HCT116 (cell line): ENCODE results near the gene UGT2A2. TPM values are rescaled to one million over a fixed set of nuclear protein-coding genes. Genes with fewer than 3 reads are reported as not detected.

Experiments
- ATAC-seq: fragments of 200-7000 bp; cut with Tn5 transposase; 2 replicates; pipeline ENCODE4 v1.9.1; 2020; ENCODE audit warnings: mild to moderate bottlenecking, moderate library complexity
- Bru-seq: library from RNA; stranded (reverse); fragments of 400-500 nt; gene quantifications from one replicate; lab custom pipeline; 2021; lab: Mats Ljungman, UMichigan
- BruChase-seq, 2 experiments: library from RNA; stranded (reverse); fragments of 400-500 nt; gene quantifications; one replicate each; lab custom pipeline; 2021; lab: Mats Ljungman, UMichigan
- BruUV-seq: library from RNA; stranded (reverse); fragments of 400-500 nt; replicated peaks from 2 replicates; lab custom pipeline; 2021; lab: Mats Ljungman, UMichigan
- CTCF ChIA-PET: fragments of 300-600 bp; sonication (Branson Sonifier 250); formaldehyde crosslinking; loops from one replicate; lab custom pipeline; 2021; ENCODE audit warnings: antibody characterized with exemption; lab: Charles Lee
- POLR2A ChIA-PET: fragments of 300-600, 350-600 bp; sonication (Branson Sonifier 250); formaldehyde crosslinking; loops from one replicate; lab custom pipeline; 2021; ENCODE audit warnings: antibody characterized with exemption; lab: Charles Lee
- RAD21 ChIA-PET, 2 experiments: fragments of 300-600 bp; sonication (Branson Sonifier 250); formaldehyde crosslinking; loops; one replicate each; lab custom pipeline; 2023; ENCODE audit warnings: low total read pairs in 2 of 2; ENCODE audit not compliant: uncharacterized antibody in 2 of 2, unreplicated experiment in 2 of 2, low non-redundant PET in 1 of 2; lab: Charles Lee
- DNase-seq: peaks from one replicate; pipeline ENCODE4 v3.0.0-alpha.2; 2010; ENCODE audit warnings: low read depth, low spot score
- H2AFZ ChIP-seq: fragments of 200-600 bp; shearing (Covaris generic), sonication (generic); 2 replicates; pipeline ENCODE4 v1.6.1; 2017; ENCODE audit warnings: low read depth, mixed run types, mixed read lengths, antibody characterized with exemption, low read length; ENCODE audit not compliant: poor library complexity, severe bottlenecking
- H3K27ac ChIP-seq: 2 replicates; pipeline ENCODE4 v1.5.1; 2012; ENCODE audit warnings: low read depth, low read length
- H3K27me3 ChIP-seq: fragments of 200-600 bp; sonication (generic); 2 replicates; pipeline ENCODE4 v1.6.1; 2016; ENCODE audit warnings: mixed run types, low read length, mixed read lengths; ENCODE audit not compliant: insufficient read depth
- H3K36me3 ChIP-seq, 2 experiments: fragments of 200-500 bp in 1 of 2; fragments of 200-600 bp in 1 of 2; sonication (Bioruptor generic) in 1 of 2; sonication (generic) in 1 of 2; 2 replicates each; pipeline versions ENCODE4 v1.5.1 to v1.6.1; 2014 to 2016; ENCODE audit warnings: low read length in 2 of 2, inconsistent platforms in 1 of 2, mixed read lengths in 1 of 2, mixed run types in 1 of 2; ENCODE audit not compliant: insufficient read depth in 2 of 2, control insufficient read depth in 1 of 2
- H3K4me1 ChIP-seq, 2 experiments: fragments of 200-600 bp in 1 of 2; sonication (generic) in 1 of 2; 2 replicates each; pipeline versions ENCODE4 v1.5.1 to v1.6.1; 2012 to 2017; ENCODE audit warnings: low read length in 2 of 2, inconsistent platforms in 1 of 2, mild to moderate bottlenecking in 1 of 2, mixed read lengths in 1 of 2, mixed run types in 1 of 2, moderate library complexity in 1 of 2; ENCODE audit not compliant: insufficient read depth in 2 of 2, control insufficient read depth in 1 of 2
- H3K4me2 ChIP-seq: fragments of 200-600 bp; sonication (generic); 2 replicates; pipeline ENCODE4 v1.6.1; 2017; ENCODE audit warnings: mixed run types, low read length, mixed read lengths
- H3K4me3 ChIP-seq, 2 experiments: fragments of 200-600 bp in 1 of 2; sonication (generic) in 1 of 2; replicated peaks in 1 of 2; 2 replicates each; pipeline ENCODE4 v1.5.1; 2011 to 2016; ENCODE audit warnings: low read length in 2 of 2, control low read depth in 1 of 2, low read depth in 1 of 2, mild to moderate bottlenecking in 1 of 2, mixed read lengths in 1 of 2, mixed run types in 1 of 2
- H3K79me2 ChIP-seq: fragments of 200-600 bp; sonication (generic); 2 replicates; pipeline ENCODE4 v1.6.1; 2017; ENCODE audit warnings: mild to moderate bottlenecking, mixed run types, low read length, moderate library complexity, mixed read lengths; ENCODE audit not compliant: insufficient read depth
- H3K9ac ChIP-seq: fragments of 200-600 bp; sonication (generic); 2 replicates; pipeline ENCODE4 v1.6.1; 2016; ENCODE audit warnings: low read length, mixed read lengths
- H3K9me2 ChIP-seq: fragments of 200-600 bp; sonication (generic), shearing (Covaris generic); 2 replicates; pipeline ENCODE4 v1.6.1; 2017; ENCODE audit warnings: mixed run types, mild to moderate bottlenecking, moderate library complexity; ENCODE audit not compliant: insufficient read depth
- H3K9me3 ChIP-seq, 2 experiments: fragments of 200-500 bp in 1 of 2; fragments of 200-600 bp in 1 of 2; sonication (Bioruptor generic) in 1 of 2; sonication (generic) in 1 of 2; 2 replicates each; pipeline ENCODE4 v1.6.1; 2014 to 2017; ENCODE audit warnings: low read length in 2 of 2, mixed read lengths in 2 of 2, inconsistent platforms in 1 of 2, low read depth in 1 of 2, mild to moderate bottlenecking in 1 of 2, mixed run types in 1 of 2, moderate library complexity in 1 of 2; ENCODE audit not compliant: control insufficient read depth in 1 of 2, insufficient read depth in 1 of 2
- H4K20me1 ChIP-seq: fragments of 200-600 bp; sonication (generic), shearing (Covaris generic); 2 replicates; pipeline ENCODE4 v1.6.1; 2017; ENCODE audit warnings: mixed run types, mild to moderate bottlenecking, moderate library complexity; ENCODE audit not compliant: insufficient read depth
- ATF3 ChIP-seq: IDR thresholded peaks from 2 replicates; pipeline ENCODE4 v1.6.1; 2012
- CBX3 ChIP-seq: IDR thresholded peaks from 2 replicates; pipeline ENCODE4 v1.6.1; 2012; ENCODE audit warnings: low read depth
- CEBPB ChIP-seq: IDR thresholded peaks from 2 replicates; pipeline ENCODE4 v1.6.1; 2012; ENCODE audit warnings: low read depth
- CTCF ChIP-seq, 3 experiments: fragments of 200-600 bp in 1 of 3; sonication (generic) in 1 of 3; IDR thresholded peaks in 2 of 3; conservative IDR thresholded peaks in 1 of 3; 2 replicates each; pipeline ENCODE4 v1.5.1; 2012 to 2017; ENCODE audit warnings: low read depth in 2 of 3, low read length in 2 of 3, antibody characterized with exemption in 1 of 3, borderline replicate concordance in 1 of 3, control low read depth in 1 of 3, mild to moderate bottlenecking in 1 of 3, mixed read lengths in 1 of 3, mixed run types in 1 of 3, moderate library complexity in 1 of 3; ENCODE audit not compliant: insufficient read depth in 1 of 3
- EGR1 ChIP-seq: IDR thresholded peaks from 2 replicates; pipeline ENCODE4 v1.6.1; 2012; ENCODE audit warnings: low read depth
- EZH2phosphoT487 ChIP-seq: fragments of 200-600 bp; IDR thresholded peaks from 2 replicates; pipeline ENCODE4 v1.6.1; 2018; ENCODE audit warnings: antibody characterized with exemption, borderline replicate concordance
- FOSL1 ChIP-seq: IDR thresholded peaks from 2 replicates; pipeline ENCODE4 v1.6.1; 2012; ENCODE audit warnings: low read depth
- JUND ChIP-seq: IDR thresholded peaks from 2 replicates; pipeline ENCODE4 v1.6.1; 2012
- MAX ChIP-seq: IDR thresholded peaks from 2 replicates; pipeline ENCODE4 v1.6.1; 2012
- POLR2A ChIP-seq: IDR thresholded peaks from 2 replicates; pipeline ENCODE4 v1.7.0; 2011; ENCODE audit warnings: borderline replicate concordance; ENCODE audit not compliant: insufficient read depth, insufficient read length; ENCODE audit errors: extremely low read depth
- SIN3A ChIP-seq: IDR thresholded peaks from 2 replicates; pipeline ENCODE4 v1.6.1; 2012; ENCODE audit warnings: low read depth
- SP1 ChIP-seq: IDR thresholded peaks from 2 replicates; pipeline ENCODE4 v1.6.1; 2012; ENCODE audit warnings: low read depth
- SRF ChIP-seq: IDR thresholded peaks from 2 replicates; pipeline ENCODE4 v1.6.1; 2012; ENCODE audit warnings: low read depth
- TCF7L2 ChIP-seq: IDR thresholded peaks from 2 replicates; pipeline ENCODE4 v1.7.0; 2011; ENCODE audit warnings: borderline replicate concordance, inconsistent platforms; ENCODE audit not compliant: insufficient read depth, insufficient read length; ENCODE audit errors: extremely low read depth
- ZBTB33 ChIP-seq: IDR thresholded peaks from 2 replicates; pipeline ENCODE4 v1.6.1; 2011; ENCODE audit warnings: mild to moderate bottlenecking, low read length, moderate library complexity; ENCODE audit not compliant: insufficient replicate concordance; ENCODE audit errors: extremely low read depth
- ZFX ChIP-seq: fragments of 450-650 bp; IDR thresholded peaks from 2 replicates; pipeline ENCODE4 v1.6.1; 2017
- ZNF274 ChIP-seq: fragments of 200-500 bp; sonication (Bioruptor generic); IDR thresholded peaks from 2 replicates; pipeline ENCODE4 v1.6.1; 2014; ENCODE audit warnings: mild to moderate bottlenecking, low read depth, low read length, inconsistent platforms
- intact Hi-C: fragments of 100-400 bp; cut with micrococcal nuclease; formaldehyde crosslinking; loops from 2 replicates; pipeline ENCODE4 v1.10.0; 2022
- long read RNA-seq: library from polyadenylated mRNA; unstranded; transcript quantifications from one replicate; pipeline ENCODE4 v2.0.0, GENCODE V29; 2021; ENCODE audit not compliant: unreplicated experiment
- polyA plus RNA-seq: library from polyadenylated mRNA; unstranded; fragments of >200 nt; gene quantifications from 2 replicates; pipeline ENCODE4 v1.2.1, GENCODE V29; 2012; ENCODE audit warnings: missing spikeins
- total RNA-seq: library from RNA; stranded (reverse); gene quantifications from one replicate; pipeline ENCODE4 v1.2.1, GENCODE V29; 2021; ENCODE audit not compliant: unreplicated experiment

Gene UGT2A2
- total RNA-seq (not detected), Bru-seq, nascent RNA (not detected), BruChase-seq, experiment 1, labeled RNA remaining after a 6-hour chase (not detected), BruChase-seq, experiment 2, labeled RNA remaining after a 2-hour chase (not detected)
- polyA plus RNA-seq = not detected in 2 replicates
- long read RNA-seq = 0 reads

GRCh38 chr4:69639542-69639941 lies at the start of gene UGT2A2:
TSS of gene UGT2A2 (minus strand) at chr4:69639642. CDS start at chr4:69639640, 2 bp downstream.
- Histone ChIP-seq H3K4me1 (no peaks in the 10 kb centered on the region), H3K79me2 (no peaks in the 10 kb centered on the region)
- RAD21 ChIA-PET = no interaction called here
- no peak for DNase-seq
- TF ChIP-seq FOSL1 (no peak), EGR1 (no peak), ZNF274 (no peak), MAX (no peak), SRF (no peak)
- TF ChIP-seq, all 23 proteins: peak for 0
- no peak within 1 kb of the TSS for H3K27ac ChIP-seq
- no peak within 1 kb of the TSS for H3K4me3 ChIP-seq
- H3K9ac ChIP-seq = no peak within 1 kb of the TSS
- H3K27me3 ChIP-seq = no peaks in the 10 kb centered on the region
- intact Hi-C loops = no loop called here
- no peak within 1 kb of the TSS for H3K4me2 ChIP-seq
- no peaks in the 10 kb centered on the region for H4K20me1 ChIP-seq
- H2AFZ ChIP-seq = no peak within 1 kb of the TSS
- no peaks in the 10 kb centered on the region for H3K9me2 ChIP-seq
- no TSS peak for BruUV-seq
- ChIA-PET POLR2A (no interaction called here), CTCF (no interaction called here)
- no peaks in the 10 kb centered on the region for H3K9me3 ChIP-seq
- ATAC-seq = no peak
- no peaks in the 10 kb centered on the region for H3K36me3 ChIP-seq

- H2AFZ ChIP-seq = no peak overlapping the region
- H3K27ac ChIP-seq = no peak overlapping the region
- no peak overlapping the region for H3K9ac ChIP-seq
- H3K9me2 ChIP-seq = no peaks in the 10 kb centered on the region
- ChIA-PET POLR2A (no interaction called here), CTCF (no interaction called here), RAD21 (no interaction called here)
- ATAC-seq (no peak), DNase-seq (no peak)
- H3K79me2 ChIP-seq = no peaks in the 10 kb centered on the region
- H3K27me3 ChIP-seq = no peaks in the 10 kb centered on the region
- H3K4me3 ChIP-seq = no peak overlapping the region
- no TSS peak for BruUV-seq
- no peak overlapping the region for H3K4me2 ChIP-seq
- H3K4me1 ChIP-seq = no peaks in the 10 kb centered on the region
- no peaks in the 10 kb centered on the region for H3K36me3 ChIP-seq
- H3K9me3 ChIP-seq = no peaks in the 10 kb centered on the region
- no peaks in the 10 kb centered on the region for H4K20me1 ChIP-seq
- intact Hi-C loops = no loop called here
- no peak for TF ChIP-seq EZH2phosphoT487
- TF ChIP-seq CEBPB = no peak
- no peak for TF ChIP-seq TCF7L2
- TF ChIP-seq ZBTB33 = no peak
- no peak for TF ChIP-seq FOSL1
- no peak for TF ChIP-seq ATF3
- no peak for TF ChIP-seq SP1
- TF ChIP-seq CTCF (IDR thresholded peaks at IDR 0.05 in 2 of 3, conservative IDR thresholded peaks at IDR 0.05 in 1 of 3; ENCODE audit: borderline replicate concordance in 1 of 3, insufficient read depth in 1 of 3, low read depth in 2 of 3, low read length in 2 of 3) = no peak
- TF ChIP-seq ZFX = no peak
- no peak for TF ChIP-seq SRF
- no peak for TF ChIP-seq JUND
- no peak for TF ChIP-seq MAX
- TF ChIP-seq POLR2A = no peak
- TF ChIP-seq CBX3 = no peak
- TF ChIP-seq SIN3A = no peak
- no peak for TF ChIP-seq ZNF274
Measured at GRCh38 chr4:69684804-69685203, 45.4 kb upstream of the UGT2A2 start.
